ENCODE measurements around the gene SURF1.

SURF1 gene

DNA sequence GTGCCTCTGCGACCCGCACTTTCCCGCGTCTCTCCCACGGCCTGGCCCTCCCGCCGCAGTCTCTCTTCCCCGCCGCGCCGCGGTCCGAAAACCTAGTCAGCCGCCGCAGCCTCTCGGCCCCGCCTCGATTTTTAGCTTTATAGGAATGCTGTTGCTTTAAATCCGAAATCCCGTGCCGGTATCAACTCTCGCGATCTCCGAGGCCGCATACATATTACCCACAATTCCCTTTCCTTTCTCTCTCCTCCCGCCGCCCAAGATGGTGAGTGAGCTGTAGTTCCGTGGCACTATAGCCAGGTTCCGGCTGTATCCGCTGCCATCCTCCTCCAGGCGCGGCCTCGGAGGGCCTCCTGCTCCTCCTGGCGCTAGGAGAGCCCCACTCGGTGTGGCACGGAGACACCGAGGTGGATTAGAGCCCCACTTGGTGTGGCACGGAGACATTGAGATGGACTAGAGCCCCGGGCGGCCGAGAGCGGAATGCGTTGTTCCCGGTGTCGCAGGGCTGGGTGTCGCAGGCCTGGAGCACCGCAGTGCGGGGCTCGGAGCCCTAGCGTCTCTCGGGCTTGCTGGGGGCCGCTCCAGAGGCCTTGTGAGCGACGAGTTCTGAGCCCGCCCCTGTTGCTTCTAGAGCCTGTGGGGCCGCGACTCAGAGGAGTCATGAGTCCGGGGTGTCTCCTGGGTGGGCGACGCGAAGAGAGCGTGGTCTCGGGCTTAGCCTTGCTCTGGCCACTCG, 8.1 kb downstream of the SURF1 start, which contains the start of the genes MED22 and RPL7A:
Gene MED22 (minus strand): TSS at position 147 of the 733 bp plus-strand sequence. CDS start 1,469 bp downstream, outside the sequence.
Gene RPL7A (plus strand): TSS at position 234 of the 733 bp plus-strand sequence. CDS start 26 bp downstream, at position 260.
- TF ChIP-seq, protein P1, sequence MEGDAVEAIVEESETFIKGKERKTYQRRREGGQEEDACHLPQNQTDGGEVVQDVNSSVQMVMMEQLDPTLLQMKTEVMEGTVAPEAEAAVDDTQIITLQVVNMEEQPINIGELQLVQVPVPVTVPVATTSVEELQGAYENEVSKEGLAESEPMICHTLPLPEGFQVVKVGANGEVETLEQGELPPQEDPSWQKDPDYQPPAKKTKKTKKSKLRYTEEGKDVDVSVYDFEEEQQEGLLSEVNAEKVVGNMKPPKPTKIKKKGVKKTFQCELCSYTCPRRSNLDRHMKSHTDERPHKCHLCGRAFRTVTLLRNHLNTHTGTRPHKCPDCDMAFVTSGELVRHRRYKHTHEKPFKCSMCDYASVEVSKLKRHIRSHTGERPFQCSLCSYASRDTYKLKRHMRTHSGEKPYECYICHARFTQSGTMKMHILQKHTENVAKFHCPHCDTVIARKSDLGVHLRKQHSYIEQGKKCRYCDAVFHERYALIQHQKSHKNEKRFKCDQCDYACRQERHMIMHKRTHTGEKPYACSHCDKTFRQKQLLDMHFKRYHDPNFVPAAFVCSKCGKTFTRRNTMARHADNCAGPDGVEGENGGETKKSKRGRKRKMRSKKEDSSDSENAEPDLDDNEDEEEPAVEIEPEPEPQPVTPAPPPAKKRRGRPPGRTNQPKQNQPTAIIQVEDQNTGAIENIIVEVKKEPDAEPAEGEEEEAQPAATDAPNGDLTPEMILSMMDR (IDR thresholded peaks at IDR 0.05; ENCODE audit: borderline replicate concordance, insufficient read depth, low read depth, low read length): no peak

DNA sequence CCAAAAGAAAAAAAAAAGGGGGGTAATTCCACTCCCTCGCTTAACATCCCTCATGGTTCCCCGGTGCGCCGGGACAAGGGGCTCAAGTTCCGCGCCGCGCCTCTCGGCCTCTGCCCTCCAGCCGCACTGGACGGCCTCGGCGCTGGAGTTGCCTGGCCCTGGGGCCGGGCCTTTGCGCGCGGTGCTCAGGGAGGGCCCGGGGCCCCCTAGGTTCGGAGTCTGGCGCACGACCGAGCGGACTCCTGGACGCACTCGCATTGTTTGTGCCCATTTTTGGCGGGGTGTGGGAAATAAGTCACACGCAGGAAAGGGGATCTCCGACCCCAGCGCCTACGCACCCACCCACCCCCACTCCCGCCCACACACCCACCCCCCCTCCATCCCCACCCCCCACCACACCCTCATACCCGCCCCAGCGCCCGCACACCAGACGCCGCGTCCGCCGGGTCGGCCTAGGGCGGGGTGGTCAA, 8.7 kb downstream of the SURF1 start:
- TF ChIP-seq, protein P1 (IDR thresholded peaks at IDR 0.05; ENCODE audit: borderline replicate concordance, insufficient read depth, low read depth, low read length): no peak
- peak overlapping the region; percentile 96 for H3K4me3 ChIP-seq (ENCODE audit: low read depth, low read length)

More for the DNA sequence above, 8.1 kb downstream of the SURF1 start, which contains the start of the genes MED22 and RPL7A:
- peak within 1 kb of the TSS; percentile 96 for H3K4me3 ChIP-seq (ENCODE audit: low read depth, low read length)

DNA sequence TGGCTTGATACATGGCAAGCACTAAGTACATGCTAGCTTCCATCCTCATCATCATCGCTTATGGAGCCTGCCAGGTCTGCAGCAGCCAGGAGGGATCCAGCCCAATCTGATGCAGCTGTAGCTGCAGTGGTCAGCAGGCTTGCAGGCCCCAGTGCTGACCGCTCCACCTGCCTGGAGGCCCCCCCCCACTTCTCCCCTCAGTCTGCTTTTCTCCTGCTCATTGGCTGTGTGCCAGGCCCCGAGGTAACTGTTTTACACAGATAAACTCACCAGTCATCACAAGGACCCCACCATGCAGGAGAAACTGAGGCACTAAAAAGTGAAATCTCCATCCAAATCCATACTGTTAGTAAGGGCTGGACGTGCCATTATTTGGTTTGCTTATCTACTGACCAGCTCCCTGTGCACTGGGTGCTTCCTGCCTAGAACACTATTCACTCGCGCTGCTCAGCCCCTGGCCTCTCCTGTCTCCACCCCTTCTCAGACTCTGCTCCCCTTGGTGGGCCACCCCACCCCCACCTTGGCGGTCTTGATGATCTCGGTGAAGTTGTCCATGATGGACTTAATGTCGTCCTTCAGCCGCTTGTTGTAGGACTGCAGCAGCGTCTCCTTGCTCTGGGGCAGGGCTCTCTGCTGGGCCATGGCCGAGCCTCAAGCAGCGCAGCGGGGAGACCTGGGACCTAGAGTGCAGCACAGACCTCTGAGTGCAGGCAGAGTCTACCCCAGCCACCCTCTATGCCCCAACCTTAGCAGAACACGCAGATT, 10.1 kb downstream of the SURF1 start:
- TF ChIP-seq, protein P1 (IDR thresholded peaks at IDR 0.05; ENCODE audit: borderline replicate concordance, insufficient read depth, low read depth, low read length): no peak
- peak overlapping the region; percentile 96 for H3K4me3 ChIP-seq (ENCODE audit: low read depth, low read length)

DNA sequence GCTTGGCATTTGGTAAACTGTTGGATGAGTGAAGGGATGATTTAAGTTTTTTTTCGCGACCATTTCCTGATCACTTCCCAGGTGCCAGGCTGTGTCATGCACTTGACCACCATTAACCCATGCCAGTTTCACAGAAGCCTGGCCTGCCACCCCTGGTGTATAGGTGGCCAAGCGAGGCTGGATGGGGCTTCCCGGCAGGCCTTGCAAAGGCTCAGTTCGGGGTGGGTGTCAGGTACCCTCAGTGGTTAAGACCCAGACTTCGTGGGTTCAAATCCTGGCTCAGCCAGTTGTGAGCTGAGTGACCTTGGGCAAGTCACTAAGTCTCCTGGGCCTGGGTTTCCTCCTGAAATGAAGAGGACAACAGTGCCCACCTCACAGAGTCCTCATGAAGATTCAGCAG, 10.7 kb downstream of the SURF1 start:
- TF ChIP-seq, protein P1 (IDR thresholded peaks at IDR 0.05; ENCODE audit: borderline replicate concordance, insufficient read depth, low read depth, low read length): no peak
- H3K4me3 ChIP-seq (ENCODE audit: low read depth, low read length): no peak overlapping the region

DNA sequence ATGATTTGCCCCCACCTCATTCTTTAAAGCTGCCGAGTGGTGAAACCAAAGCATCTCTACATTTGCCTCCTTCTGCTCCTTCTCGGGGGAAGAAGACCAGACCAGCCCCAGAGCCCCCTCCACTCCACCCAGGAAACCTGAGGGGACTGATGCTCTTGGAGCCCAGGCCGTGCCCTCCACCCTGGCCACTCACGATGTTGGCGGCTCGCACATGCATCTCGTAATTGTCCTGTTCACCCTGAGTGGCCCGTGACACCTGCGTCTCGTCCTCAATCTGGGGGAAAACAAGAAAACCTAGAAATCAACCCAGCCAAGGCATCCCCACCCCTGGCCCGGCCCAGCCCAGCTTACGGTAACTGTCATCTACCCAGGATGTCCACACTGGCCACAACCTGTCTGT, 11.3 kb downstream of the SURF1 start:
- no peak overlapping the region for H3K4me3 ChIP-seq (ENCODE audit: low read depth, low read length)
- TF ChIP-seq, protein P1 (IDR thresholded peaks at IDR 0.05; ENCODE audit: borderline replicate concordance, insufficient read depth, low read depth, low read length): no peak

DNA sequence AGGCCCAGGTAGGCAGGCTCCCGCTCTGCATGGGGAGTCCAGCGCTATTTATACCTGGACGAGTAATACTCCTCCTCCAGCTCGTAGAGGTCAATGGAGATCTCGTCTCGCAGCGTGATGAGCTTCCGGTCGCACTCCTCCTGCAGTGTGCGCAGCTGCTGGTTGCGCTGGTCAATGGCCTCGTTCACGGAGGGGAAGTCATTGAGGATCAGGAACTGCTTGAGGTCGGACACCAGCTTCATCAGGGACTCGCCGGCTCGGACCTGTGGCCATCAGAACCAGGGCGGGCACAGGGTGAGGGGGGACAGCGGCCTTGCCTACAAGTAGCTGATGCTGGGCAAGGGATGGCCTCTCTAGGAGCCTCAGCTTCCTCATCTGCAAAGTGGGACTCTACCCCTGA, 12.2 kb downstream of the SURF1 start:
- TF ChIP-seq, protein P1 (IDR thresholded peaks at IDR 0.05; ENCODE audit: borderline replicate concordance, insufficient read depth, low read depth, low read length): no peak

More for the DNA sequence above, 12.2 kb downstream of the SURF1 start:
- H3K4me3 ChIP-seq (ENCODE audit: low read depth, low read length): no peak overlapping the region

All from GM12875 (cell line).